Stimulated activated memory B cell treated with anti-CD40 and anti-IgM and Interleukin-4, amounts not matched to agents 10 μg/mL and 1 μg/mL and 100 μg/mL, for 72 hours (primary cell): ENCODE data around the gene DHX29.
A peak's percentile ranks its signal among the peaks of the same experiment; 100 is the strongest.

Experiments used
- ATAC-seq: fragments of 150-1000 bp; cut with Tn5 transposase; 2 replicates; pipeline ENCODE4 v1.10.0; 2021
- H3K27ac Mint-ChIP-seq: one replicate; pipeline ENCODE4 v1.8.0; 2022; ENCODE audit warnings: mild to moderate bottlenecking, mixed read lengths
- H3K27me3 Mint-ChIP-seq: one replicate; pipeline ENCODE4 v1.8.0; 2022; ENCODE audit warnings: mixed read lengths
- H3K36me3 Mint-ChIP-seq: one replicate; pipeline ENCODE4 v1.8.0; 2022; ENCODE audit warnings: mixed read lengths
- H3K4me1 Mint-ChIP-seq: one replicate; pipeline ENCODE4 v1.8.0; 2022; ENCODE audit warnings: mixed read lengths
- H3K4me3 Mint-ChIP-seq: one replicate; pipeline ENCODE4 v1.8.0; 2022; ENCODE audit warnings: mild to moderate bottlenecking, moderate library complexity, mixed read lengths
- H3K9me3 Mint-ChIP-seq: one replicate; pipeline ENCODE4 v1.8.0; 2022; ENCODE audit warnings: mixed read lengths

The DHX29 gene, protein sequence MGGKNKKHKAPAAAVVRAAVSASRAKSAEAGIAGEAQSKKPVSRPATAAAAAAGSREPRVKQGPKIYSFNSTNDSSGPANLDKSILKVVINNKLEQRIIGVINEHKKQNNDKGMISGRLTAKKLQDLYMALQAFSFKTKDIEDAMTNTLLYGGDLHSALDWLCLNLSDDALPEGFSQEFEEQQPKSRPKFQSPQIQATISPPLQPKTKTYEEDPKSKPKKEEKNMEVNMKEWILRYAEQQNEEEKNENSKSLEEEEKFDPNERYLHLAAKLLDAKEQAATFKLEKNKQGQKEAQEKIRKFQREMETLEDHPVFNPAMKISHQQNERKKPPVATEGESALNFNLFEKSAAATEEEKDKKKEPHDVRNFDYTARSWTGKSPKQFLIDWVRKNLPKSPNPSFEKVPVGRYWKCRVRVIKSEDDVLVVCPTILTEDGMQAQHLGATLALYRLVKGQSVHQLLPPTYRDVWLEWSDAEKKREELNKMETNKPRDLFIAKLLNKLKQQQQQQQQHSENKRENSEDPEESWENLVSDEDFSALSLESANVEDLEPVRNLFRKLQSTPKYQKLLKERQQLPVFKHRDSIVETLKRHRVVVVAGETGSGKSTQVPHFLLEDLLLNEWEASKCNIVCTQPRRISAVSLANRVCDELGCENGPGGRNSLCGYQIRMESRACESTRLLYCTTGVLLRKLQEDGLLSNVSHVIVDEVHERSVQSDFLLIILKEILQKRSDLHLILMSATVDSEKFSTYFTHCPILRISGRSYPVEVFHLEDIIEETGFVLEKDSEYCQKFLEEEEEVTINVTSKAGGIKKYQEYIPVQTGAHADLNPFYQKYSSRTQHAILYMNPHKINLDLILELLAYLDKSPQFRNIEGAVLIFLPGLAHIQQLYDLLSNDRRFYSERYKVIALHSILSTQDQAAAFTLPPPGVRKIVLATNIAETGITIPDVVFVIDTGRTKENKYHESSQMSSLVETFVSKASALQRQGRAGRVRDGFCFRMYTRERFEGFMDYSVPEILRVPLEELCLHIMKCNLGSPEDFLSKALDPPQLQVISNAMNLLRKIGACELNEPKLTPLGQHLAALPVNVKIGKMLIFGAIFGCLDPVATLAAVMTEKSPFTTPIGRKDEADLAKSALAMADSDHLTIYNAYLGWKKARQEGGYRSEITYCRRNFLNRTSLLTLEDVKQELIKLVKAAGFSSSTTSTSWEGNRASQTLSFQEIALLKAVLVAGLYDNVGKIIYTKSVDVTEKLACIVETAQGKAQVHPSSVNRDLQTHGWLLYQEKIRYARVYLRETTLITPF (N-terminal part only)

DNA sequence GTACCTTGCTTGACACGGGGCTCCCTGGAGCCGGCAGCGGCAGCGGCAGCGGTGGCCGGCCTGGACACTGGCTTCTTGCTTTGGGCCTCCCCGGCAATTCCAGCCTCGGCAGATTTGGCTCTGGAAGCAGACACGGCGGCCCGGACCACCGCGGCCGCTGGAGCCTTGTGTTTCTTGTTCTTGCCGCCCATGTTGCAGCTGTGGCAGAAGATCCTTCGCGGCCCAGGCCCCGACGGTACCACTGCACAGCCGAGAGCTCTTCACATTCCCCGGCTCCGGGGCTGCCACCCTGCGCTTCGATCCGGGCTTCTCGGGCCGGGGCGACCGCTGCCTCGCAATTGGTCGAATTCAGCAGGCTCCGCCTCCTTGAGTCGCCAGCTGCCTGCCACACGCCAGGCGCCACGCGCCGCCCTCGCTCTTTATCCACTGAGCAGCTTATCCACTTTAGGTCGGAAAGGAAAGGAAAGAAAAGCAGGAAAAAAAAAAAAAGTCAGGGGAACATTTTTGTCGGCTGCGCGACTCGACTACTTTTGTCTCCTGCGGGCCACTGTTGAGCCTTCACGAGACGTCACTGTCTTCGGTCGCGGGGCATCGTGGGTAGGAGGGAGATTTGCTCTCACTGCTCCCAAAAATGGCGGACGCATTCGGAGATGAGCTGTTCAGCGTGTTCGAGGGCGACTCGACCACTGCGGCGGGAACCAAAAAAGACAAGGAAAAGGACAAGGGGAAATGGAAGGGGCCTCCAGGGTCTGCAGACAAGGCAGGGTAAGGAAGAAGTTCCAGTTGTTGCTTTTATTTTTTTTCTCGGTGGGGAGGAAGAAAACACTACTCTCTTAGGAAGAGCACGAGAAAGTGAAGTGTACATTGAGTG, at the start of gene DHX29, which contains the start of gene MTREX:
Gene DHX29, minus strand, starts transcription at position 312 of the 871 bp plus-strand sequence. Its CDS starts 121 bp downstream, at position 191.
Gene MTREX, plus strand, starts transcription at position 607 of the 871 bp plus-strand sequence. Its CDS starts 25 bp downstream, at position 632.
- H3K27ac Mint-ChIP-seq = no peak within 1 kb of the TSS
- H3K4me3 Mint-ChIP-seq = no peak within 1 kb of the TSS
- peak; percentile 97 for ATAC-seq
- peaks cover 31% of the 10 kb centered on the region for H3K4me1 Mint-ChIP-seq
- H3K27me3 Mint-ChIP-seq = no peaks in the 10 kb centered on the region
- H3K36me3 Mint-ChIP-seq = peaks cover 14% of the 10 kb centered on the region
- H3K9me3 Mint-ChIP-seq = peaks cover 3% of the 10 kb centered on the region

DNA sequence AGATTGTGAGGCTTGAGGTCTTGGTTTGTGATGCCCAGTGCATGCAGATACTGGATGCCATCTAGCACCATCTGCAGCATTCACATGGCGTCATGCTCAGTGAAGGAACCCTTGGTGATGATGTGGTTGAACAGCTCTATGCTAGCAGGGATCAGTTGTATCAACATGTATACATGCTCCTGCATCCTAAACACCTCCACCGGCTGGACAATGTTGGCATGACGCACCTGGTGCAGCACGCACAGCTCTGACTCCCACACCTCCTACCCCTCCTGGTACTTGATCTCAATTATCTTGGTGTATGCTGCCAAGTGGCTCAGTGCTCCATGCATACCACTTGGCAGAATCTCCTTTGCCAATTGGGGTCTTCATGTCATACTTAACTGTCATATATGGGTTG, 49.4 kb upstream of the DHX29 start:
- Mint-ChIP-seq H3K9me3 (no peaks in the 10 kb centered on the region), H3K4me3 (no peak overlapping the region), H3K27me3 (no peaks in the 10 kb centered on the region), H3K27ac (no peak overlapping the region), H3K36me3 (peaks cover 68% of the 10 kb centered on the region), H3K4me1 (no peaks in the 10 kb centered on the region)
- no peak for ATAC-seq

DNA sequence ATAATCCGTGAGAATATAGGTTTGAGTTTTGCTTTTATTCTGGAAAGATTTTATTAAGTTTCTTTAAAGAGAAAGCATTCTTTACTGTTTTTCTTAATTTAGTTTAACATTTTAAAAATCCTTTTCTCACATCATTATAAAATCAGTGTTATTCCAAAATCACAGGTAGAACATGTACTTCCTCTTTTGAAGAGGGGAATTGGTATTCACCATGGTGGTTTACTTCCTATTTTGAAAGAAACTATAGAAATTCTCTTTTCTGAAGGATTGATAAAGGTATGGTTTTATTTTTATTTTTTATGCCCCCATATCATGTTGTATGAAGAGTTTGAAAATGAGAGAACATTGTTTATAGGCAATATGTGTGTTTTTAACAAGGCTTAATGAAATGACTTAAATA, 43.3 kb upstream of the DHX29 start:
- ATAC-seq = no peak
- H3K4me3 Mint-ChIP-seq = no peak overlapping the region
- H3K27me3 Mint-ChIP-seq = no peaks in the 10 kb centered on the region
- peaks cover 64% of the 10 kb centered on the region for H3K36me3 Mint-ChIP-seq
- peaks cover 9% of the 10 kb centered on the region for H3K4me1 Mint-ChIP-seq
- H3K9me3 Mint-ChIP-seq = no peaks in the 10 kb centered on the region
- H3K27ac Mint-ChIP-seq = no peak overlapping the region

DNA sequence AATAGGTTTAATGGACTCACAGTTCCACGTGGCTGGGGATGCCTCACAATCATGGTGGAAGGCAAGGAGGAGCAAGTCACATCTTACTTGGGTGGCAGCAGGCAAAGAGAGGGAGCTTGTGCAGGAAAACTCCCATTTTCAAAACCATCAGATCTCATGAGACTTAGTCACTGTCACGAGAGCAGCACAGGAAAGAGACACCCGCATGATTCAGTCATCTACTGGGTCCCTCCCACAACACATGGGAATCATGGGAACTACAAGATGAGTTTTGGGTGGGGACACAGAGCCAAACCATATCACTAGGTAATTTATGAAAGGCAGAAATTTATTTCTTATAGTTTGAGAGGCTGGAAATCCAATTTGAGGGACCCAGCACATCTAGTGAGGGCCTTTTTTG, 40.3 kb upstream of the DHX29 start:
- no peaks in the 10 kb centered on the region for H3K27me3 Mint-ChIP-seq
- H3K4me1 Mint-ChIP-seq = peaks cover 9% of the 10 kb centered on the region
- peaks cover 62% of the 10 kb centered on the region for H3K36me3 Mint-ChIP-seq
- H3K4me3 Mint-ChIP-seq = no peak overlapping the region
- H3K27ac Mint-ChIP-seq = peak overlapping the region; percentile 23
- no peak for ATAC-seq
- no peaks in the 10 kb centered on the region for H3K9me3 Mint-ChIP-seq

DNA sequence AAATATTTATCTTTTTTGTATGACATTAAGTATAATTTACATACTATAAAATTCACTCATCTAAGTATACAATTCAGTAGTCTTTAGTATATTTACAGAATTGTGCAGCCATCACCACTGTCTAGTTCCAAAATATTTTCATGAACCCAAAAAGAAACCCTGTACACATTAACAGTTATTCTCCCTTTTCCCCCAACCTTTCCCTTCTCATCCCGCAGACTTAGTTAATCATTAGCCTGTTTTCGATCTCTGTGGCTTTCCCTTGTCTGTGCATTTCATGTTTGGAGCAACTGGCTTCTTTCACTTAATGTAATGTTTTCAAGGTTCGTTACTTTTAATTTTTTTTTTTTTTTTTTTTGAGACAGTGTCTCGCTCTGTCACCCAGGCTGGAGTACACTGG, 37.8 kb upstream of the DHX29 start:
- Mint-ChIP-seq H3K36me3 (peaks cover 57% of the 10 kb centered on the region), H3K27ac (no peak overlapping the region), H3K9me3 (no peaks in the 10 kb centered on the region), H3K4me1 (peaks cover 5% of the 10 kb centered on the region), H3K27me3 (no peaks in the 10 kb centered on the region), H3K4me3 (no peak overlapping the region)
- no peak for ATAC-seq

DNA sequence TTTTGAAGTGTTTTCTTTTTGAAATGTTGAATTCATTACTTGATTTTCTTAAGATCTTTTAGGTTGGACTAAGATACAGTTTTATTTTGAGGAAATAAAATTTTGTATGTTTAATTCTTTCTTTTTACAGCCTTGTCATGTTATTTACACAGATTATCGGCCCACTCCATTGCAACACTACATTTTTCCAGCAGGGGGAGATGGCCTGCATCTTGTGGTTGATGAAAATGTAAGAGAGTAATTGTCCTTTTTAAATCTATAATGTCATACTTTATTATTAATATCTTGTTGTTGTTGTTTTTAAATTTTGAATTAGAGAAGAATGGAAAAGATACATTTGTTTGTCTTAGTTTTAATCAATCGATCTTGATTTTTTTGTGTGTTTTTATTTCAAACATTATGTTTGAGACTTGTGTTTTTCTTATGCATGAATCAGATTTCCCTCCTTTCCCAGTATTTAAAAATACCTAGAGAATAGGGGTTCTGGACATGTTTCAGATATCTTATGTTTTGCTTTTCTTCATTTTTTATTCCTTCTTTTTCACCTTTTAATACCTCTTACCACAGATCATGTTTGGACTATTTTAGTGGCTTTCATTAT, 37.0 kb upstream of the DHX29 start:
- Mint-ChIP-seq H3K27ac (peak overlapping the region; percentile 40), H3K27me3 (no peaks in the 10 kb centered on the region), H3K4me3 (no peak overlapping the region), H3K4me1 (no peaks in the 10 kb centered on the region), H3K9me3 (no peaks in the 10 kb centered on the region), H3K36me3 (peaks cover 54% of the 10 kb centered on the region)
- no peak for ATAC-seq

DNA sequence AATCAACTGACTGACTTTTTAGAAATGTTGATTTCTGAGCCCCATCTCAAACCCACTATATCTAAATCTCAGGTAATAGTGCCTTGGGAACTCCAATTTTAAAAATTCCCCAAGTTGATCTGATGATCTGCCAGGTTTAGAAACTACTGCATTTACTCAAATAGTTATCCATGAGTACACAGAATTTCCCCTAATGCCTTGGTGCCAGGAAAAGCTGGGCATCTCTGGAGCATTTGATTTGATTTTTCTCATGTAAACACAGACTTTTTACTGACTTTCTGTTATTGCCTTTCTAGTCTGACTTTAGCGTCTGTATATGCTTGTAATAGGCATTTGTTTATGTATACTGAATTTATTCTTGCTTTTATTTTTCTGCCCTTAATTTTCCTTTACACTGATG, 36.1 kb upstream of the DHX29 start:
- Mint-ChIP-seq H3K27me3 (no peaks in the 10 kb centered on the region), H3K4me3 (no peak overlapping the region), H3K9me3 (no peaks in the 10 kb centered on the region), H3K27ac (peak overlapping the region; percentile 55), H3K4me1 (peaks cover 8% of the 10 kb centered on the region), H3K36me3 (peaks cover 54% of the 10 kb centered on the region)
- ATAC-seq = no peak

DNA sequence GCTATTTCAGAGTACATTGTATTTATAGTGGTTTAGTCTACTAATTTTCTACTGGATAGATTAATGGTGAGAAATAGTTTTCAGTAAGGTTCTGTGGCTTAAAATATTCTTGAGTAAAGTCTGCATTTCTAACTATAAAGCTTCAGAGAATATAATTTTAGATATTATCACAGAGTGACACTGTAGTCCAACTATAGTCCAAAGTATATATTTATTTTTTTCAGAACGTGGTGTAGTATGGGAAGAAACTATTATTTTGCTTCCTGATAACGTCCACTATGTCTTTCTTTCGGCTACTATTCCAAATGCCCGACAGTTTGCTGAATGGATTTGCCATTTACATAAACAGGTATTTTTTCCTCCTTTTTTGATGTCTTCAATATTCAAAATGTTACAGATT, 35.6 kb upstream of the DHX29 start:
- Mint-ChIP-seq H3K4me3 (no peak overlapping the region), H3K9me3 (no peaks in the 10 kb centered on the region), H3K4me1 (peaks cover 13% of the 10 kb centered on the region), H3K36me3 (peaks cover 54% of the 10 kb centered on the region), H3K27me3 (no peaks in the 10 kb centered on the region), H3K27ac (peak overlapping the region; percentile 55)
- no peak for ATAC-seq

DNA sequence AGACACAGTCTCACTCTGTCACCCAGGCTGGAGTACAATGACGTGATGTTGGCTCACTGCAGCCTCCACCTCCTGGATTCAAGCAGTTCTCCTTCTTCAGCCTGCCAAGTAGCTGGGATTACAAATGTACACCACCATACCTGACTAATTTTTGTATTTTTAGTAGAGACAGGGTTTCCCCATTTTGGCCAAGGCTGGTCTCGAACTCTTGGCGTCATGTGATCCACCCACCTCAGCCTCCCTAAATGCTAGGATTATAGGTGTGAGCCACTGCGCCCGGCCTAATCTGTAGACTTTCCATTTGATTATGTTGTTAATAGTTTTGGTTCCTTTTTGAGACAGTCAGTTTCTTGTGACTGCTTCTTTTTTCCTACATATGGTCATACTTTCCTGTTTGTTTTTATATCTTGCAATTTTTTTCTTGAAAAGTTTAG, 31.3 kb upstream of the DHX29 start:
- peaks cover 32% of the 10 kb centered on the region for H3K4me1 Mint-ChIP-seq
- peak overlapping the region; percentile 95 for H3K27ac Mint-ChIP-seq
- H3K27me3 Mint-ChIP-seq = no peaks in the 10 kb centered on the region
- peaks cover 38% of the 10 kb centered on the region for H3K36me3 Mint-ChIP-seq
- no peaks in the 10 kb centered on the region for H3K9me3 Mint-ChIP-seq
- H3K4me3 Mint-ChIP-seq = peak overlapping the region; percentile 61
- ATAC-seq = peak; percentile 91

DNA sequence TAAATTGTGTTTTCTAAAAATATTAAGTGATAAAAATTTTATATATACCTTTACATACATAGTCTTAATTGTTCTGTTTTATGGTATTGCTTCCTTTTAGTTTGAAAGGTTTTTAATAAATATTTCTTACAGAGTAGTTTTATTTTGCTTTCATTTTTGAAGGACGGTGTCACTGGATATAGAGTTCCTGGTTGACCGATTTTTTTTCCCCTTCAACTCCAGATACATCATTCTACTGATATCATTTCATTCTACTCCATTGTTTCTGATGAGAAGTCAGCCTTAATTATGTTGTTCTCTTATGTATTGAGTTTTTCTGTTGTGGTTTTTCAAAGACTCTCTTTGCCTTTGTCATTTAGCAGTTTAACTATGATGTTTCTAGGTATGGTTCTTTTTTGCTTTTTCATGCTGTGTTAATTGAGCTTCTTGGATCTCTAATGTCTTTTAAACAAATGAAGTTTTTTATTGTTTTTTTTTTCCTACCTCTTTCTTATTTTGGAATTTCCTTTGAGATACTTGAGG, 30.7 kb upstream of the DHX29 start:
- Mint-ChIP-seq H3K4me1 (peaks cover 33% of the 10 kb centered on the region), H3K27ac (peak overlapping the region; percentile 95), H3K36me3 (peaks cover 38% of the 10 kb centered on the region), H3K27me3 (no peaks in the 10 kb centered on the region), H3K9me3 (no peaks in the 10 kb centered on the region), H3K4me3 (peak overlapping the region; percentile 18)
- no peak for ATAC-seq

DNA sequence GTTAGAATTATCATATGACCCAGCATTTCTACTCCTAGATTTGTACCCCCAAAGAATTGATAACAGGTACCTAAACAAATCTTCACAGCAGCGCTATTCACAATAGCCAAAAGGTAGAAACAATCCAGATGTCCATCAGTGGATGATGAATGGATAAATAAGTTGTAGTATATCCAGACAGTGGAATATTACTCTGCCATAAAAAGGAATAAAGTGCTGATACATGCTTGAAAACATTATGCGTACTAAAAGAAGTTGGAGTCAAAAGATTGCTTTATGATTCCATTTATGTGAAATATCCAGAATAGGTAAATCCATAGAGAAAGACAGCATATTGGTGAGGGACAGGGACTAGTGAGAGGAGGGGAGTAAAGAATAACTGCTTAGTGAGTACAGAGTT, 26.3 kb upstream of the DHX29 start:
- H3K4me1 Mint-ChIP-seq = peaks cover 45% of the 10 kb centered on the region
- H3K27ac Mint-ChIP-seq = no peak overlapping the region
- no peak overlapping the region for H3K4me3 Mint-ChIP-seq
- no peak for ATAC-seq
- peaks cover 72% of the 10 kb centered on the region for H3K36me3 Mint-ChIP-seq
- H3K27me3 Mint-ChIP-seq = no peaks in the 10 kb centered on the region
- H3K9me3 Mint-ChIP-seq = no peaks in the 10 kb centered on the region

DNA sequence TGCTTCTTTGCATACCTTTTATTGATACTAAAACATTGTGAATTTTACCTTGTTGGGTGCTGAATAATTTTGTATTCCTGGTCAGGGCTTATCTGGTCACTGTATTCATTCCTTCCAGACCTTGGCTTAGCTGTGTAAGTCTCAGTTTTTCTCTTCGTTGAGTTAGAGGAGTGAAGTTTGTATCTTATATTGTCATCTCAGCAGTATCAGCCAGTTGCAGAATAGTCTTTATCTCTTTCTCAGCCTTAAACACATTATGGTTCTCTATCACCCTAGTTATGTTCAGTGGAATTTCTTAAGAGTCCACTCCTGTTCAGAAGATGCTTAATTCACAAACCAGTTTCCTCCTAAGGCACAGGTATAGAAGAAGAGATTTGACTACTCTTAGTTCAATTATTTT, 25.5 kb upstream of the DHX29 start:
- no peak for ATAC-seq
- peaks cover 37% of the 10 kb centered on the region for H3K4me1 Mint-ChIP-seq
- no peak overlapping the region for H3K4me3 Mint-ChIP-seq
- H3K27me3 Mint-ChIP-seq = no peaks in the 10 kb centered on the region
- H3K27ac Mint-ChIP-seq = no peak overlapping the region
- H3K9me3 Mint-ChIP-seq = no peaks in the 10 kb centered on the region
- H3K36me3 Mint-ChIP-seq = peaks cover 64% of the 10 kb centered on the region

DNA sequence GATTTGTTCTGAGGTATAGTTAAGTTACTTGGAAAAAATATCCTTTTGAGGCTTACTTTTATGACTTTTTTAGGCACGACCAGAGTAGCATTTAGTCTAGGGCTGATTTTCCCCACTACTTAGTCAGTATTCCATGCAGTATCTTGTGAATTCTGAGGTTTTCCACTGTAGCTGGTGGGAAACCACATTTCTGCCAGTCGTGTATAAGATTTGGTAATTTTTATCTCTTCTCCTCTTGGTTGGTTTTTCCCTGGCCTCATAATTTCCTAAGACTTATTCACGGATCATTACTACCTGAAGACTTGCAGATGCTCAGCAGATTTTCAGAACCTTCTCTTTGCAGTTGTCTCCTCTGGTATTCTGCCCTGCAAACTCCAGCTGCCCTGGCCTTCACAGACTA, 23.8 kb upstream of the DHX29 start:
- Mint-ChIP-seq H3K27ac (no peak overlapping the region), H3K36me3 (peaks cover 64% of the 10 kb centered on the region), H3K9me3 (no peaks in the 10 kb centered on the region), H3K27me3 (no peaks in the 10 kb centered on the region), H3K4me3 (no peak overlapping the region), H3K4me1 (peaks cover 30% of the 10 kb centered on the region)
- ATAC-seq = no peak

DNA sequence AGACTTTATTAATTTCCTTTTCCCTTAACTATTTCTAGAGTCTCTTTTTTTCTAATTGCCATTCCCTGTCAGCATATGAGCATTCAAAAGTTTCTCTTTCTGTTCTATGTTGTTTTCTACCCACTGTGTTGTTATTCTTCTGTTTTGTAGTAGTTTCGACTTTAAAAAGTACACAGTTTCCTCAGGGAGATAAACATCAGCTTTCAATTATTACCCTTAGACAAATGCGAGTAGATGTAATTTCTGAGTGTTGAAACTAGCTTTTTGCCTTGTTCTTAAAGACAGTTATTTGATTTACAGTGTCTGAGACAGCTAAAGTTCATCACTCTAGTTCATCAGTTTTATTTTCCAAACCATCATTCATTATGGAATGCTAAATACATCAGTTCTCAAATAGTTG, 19.8 kb upstream of the DHX29 start:
- Mint-ChIP-seq H3K4me3 (no peak overlapping the region), H3K27ac (no peak overlapping the region), H3K27me3 (no peaks in the 10 kb centered on the region), H3K9me3 (no peaks in the 10 kb centered on the region), H3K36me3 (peaks cover 55% of the 10 kb centered on the region), H3K4me1 (peaks cover 23% of the 10 kb centered on the region)
- ATAC-seq = no peak
